HepG2 (cell line): ENCODE measurements around the gene AAGAB. TPM values are rescaled to one million over a fixed set of nuclear protein-coding genes. Genes with fewer than 3 reads are reported as not detected.

ENCODE experiments used
- ATF7-NPFF ChIP-seq: sonication (generic); formaldehyde crosslinking; IDR thresholded peaks from 2 replicates; pipeline ENCODE4 v1.8.1; 2023; ENCODE audit warnings: mild to moderate bottlenecking, low read depth, missing genetic modification reagents, moderate library complexity
- FOXK2 ChIP-seq: fragments of 450-650 bp; IDR thresholded peaks from 2 replicates; pipeline ENCODE4 v1.6.1; 2016
- HNF4G ChIP-seq, 2 experiments: sonication (generic) in 1 of 2; formaldehyde crosslinking in 1 of 2; IDR thresholded peaks; 2 replicates each; pipeline versions ENCODE4 v1.4.0 to v1.6.1; 2011 to 2020; ENCODE audit warnings: borderline replicate concordance in 2 of 2, low read depth in 2 of 2, mild to moderate bottlenecking in 2 of 2, low read length in 1 of 2, missing genetic modification reagents in 1 of 2, moderate library complexity in 1 of 2
- POLR2AphosphoS2 ChIP-seq: IDR thresholded peaks from 2 replicates; pipeline ENCODE4 v1.6.1; 2011; ENCODE audit warnings: low read depth, low read length, improper control_type of control experiment
- SIN3B ChIP-seq: fragments of 150-350 bp; IDR thresholded peaks from 2 replicates; pipeline ENCODE4 v1.6.1; 2014; ENCODE audit warnings: low read length
- SP1 ChIP-seq, 2 experiments: fragments of 450-650 bp in 1 of 2; sonication (generic) in 1 of 2; formaldehyde crosslinking in 1 of 2; IDR thresholded peaks; 2 replicates each; pipeline versions ENCODE4 v1.4.0 to v1.6.1; 2016 to 2020; ENCODE audit warnings: missing genetic modification reagents in 1 of 2
- SP2 ChIP-seq: sonication (generic); formaldehyde crosslinking; IDR thresholded peaks from 2 replicates; pipeline ENCODE4 v1.5.1; 2020; ENCODE audit warnings: mild to moderate bottlenecking, missing genetic modification reagents
- SRY ChIP-seq: sonication (generic); formaldehyde crosslinking; IDR thresholded peaks from 2 replicates; pipeline ENCODE4 v1.8.0; 2022; ENCODE audit warnings: mild to moderate bottlenecking, missing genetic modification reagents
- ZBTB21 ChIP-seq: sonication (generic); formaldehyde crosslinking; IDR thresholded peaks from 2 replicates; pipeline ENCODE4 v1.4.0; 2020; ENCODE audit warnings: missing genetic modification reagents
- ZMAT3 ChIP-seq: sonication (generic); formaldehyde crosslinking; conservative IDR thresholded peaks from 2 replicates; pipeline ENCODE4 v1.7.0; 2021; ENCODE audit warnings: missing genetic modification reagents
- ZNF230 ChIP-seq: sonication (generic); formaldehyde crosslinking; IDR thresholded peaks from 2 replicates; pipeline ENCODE4 v1.4.0; 2020; ENCODE audit warnings: mild to moderate bottlenecking, missing genetic modification reagents
- ZNF558 ChIP-seq: sonication (generic); formaldehyde crosslinking; IDR thresholded peaks from 2 replicates; pipeline ENCODE4 v1.9.0; 2022; ENCODE audit warnings: mild to moderate bottlenecking, missing genetic modification reagents, borderline replicate concordance
- ZNF781 ChIP-seq: sonication (generic); formaldehyde crosslinking; IDR thresholded peaks from 2 replicates; pipeline ENCODE4 v1.5.1; 2020; ENCODE audit warnings: borderline replicate concordance, mild to moderate bottlenecking, missing genetic modification reagents; ENCODE audit errors: not compliant biosample characterization
- ZSCAN12 ChIP-seq: sonication (generic); formaldehyde crosslinking; IDR thresholded peaks from 2 replicates; pipeline ENCODE4 v1.9.0; 2021; ENCODE audit warnings: mild to moderate bottlenecking, missing genetic modification reagents
- polyA plus RNA-seq, 8 experiments: library from polyadenylated mRNA; depleted of rRNA in 3 of 8; stranded (reverse) in 7 of 8; unstranded in 1 of 8; fragments of >200 nt; fragmentation: Illumina TruSeq in 4 of 8; extraction: Trizol in 4 of 8; gene quantifications; 2 replicates each; pipeline versions ENCODE4 v1.2.1 to v1.2.3, GENCODE V29; 2011 to 2016; ENCODE audit warnings: low read depth in 4 of 8, missing spikeins in 1 of 8, mixed read lengths in 1 of 8; ENCODE audit not compliant: insufficient read depth in 1 of 8
- total RNA-seq, 5 experiments: library from RNA; depleted of rRNA; stranded (reverse); fragments of >200 nt; fragmentation: Illumina TruSeq; extraction: Trizol; gene quantifications; 2 replicates each; pipeline ENCODE4 v1.2.3, GENCODE V29; 2016; ENCODE audit warnings: low read depth in 1 of 5
- TF ChIP-seq, protein P1 (sequence below): sonication (generic); formaldehyde crosslinking; IDR thresholded peaks from 2 replicates; pipeline ENCODE4 v1.5.1; 2020; ENCODE audit warnings: mild to moderate bottlenecking, missing genetic modification reagents, moderate library complexity
- TF ChIP-seq, protein P2 (sequence below): sonication (generic); formaldehyde crosslinking; IDR thresholded peaks from 2 replicates; pipeline ENCODE4 v1.5.0; 2020; ENCODE audit warnings: missing genetic modification reagents
- TF ChIP-seq, protein P3 (sequence below): sonication (generic); formaldehyde crosslinking; IDR thresholded peaks from 2 replicates; pipeline ENCODE4 v1.4.0; 2020; ENCODE audit warnings: missing genetic modification reagents
- TF ChIP-seq, protein P4 (sequence below): sonication (generic); formaldehyde crosslinking; IDR thresholded peaks from 2 replicates; pipeline ENCODE4 v1.4.0; 2020; ENCODE audit warnings: mild to moderate bottlenecking, missing genetic modification reagents
- TF ChIP-seq, protein P5 (sequence below): IDR thresholded peaks from 2 replicates; pipeline ENCODE4 v1.6.1; 2016; ENCODE audit warnings: low read depth, borderline replicate concordance

The AAGAB gene
- total and polyA plus RNA-seq, 2 of the 13 experiments (the other 11 are each of a cell fraction or from before 2014, with no cell fraction given), result 8.0 to 34.9 TPM

DNA sequence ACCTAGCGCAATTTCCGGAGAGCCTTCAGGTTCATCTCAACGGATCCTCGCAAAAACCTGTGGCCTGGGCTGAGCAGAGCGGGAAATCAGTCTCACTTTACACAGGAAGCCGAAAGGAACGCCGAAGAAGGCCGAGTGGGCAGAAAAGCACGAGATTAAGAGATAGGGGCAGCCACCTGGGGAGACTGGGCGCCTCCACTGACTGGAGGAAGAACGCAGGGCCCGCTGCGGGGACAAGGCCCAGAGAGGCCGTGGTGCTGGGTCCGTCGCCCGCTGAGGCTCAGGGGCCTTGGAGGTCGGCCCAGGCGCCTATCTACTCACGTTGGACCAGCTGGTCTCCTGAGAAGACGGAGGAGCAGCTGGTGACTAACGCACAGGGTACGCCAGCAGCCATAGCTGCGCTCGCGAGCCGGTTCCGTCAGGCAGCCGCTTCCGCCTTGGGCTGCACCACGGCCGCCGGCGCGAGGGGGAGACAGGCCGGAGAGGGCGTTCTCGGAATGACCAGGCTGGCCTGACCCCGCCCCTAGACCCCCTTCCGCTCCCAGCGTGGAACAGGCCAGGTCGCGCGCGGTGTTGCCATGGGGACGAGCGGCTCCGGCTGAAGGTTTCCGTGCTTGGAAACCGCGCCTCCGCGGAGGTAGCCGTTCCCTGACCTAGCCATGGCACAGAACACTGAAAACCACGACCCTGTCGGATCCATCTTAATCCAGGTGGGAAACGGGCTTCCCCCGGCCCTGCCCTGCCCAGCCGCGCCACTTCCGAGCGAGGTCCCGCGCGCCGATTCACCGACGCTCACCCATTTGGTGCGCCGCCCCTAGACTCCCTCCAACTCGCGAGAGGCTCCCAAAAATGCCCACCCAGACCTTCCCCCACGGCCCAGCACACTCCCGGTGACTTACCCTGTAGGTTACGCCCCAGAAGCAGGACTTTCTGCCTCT lies at the start of gene AAGAB, which contains the start of gene IQCH (continued):
- TF ChIP-seq, protein P1, sequence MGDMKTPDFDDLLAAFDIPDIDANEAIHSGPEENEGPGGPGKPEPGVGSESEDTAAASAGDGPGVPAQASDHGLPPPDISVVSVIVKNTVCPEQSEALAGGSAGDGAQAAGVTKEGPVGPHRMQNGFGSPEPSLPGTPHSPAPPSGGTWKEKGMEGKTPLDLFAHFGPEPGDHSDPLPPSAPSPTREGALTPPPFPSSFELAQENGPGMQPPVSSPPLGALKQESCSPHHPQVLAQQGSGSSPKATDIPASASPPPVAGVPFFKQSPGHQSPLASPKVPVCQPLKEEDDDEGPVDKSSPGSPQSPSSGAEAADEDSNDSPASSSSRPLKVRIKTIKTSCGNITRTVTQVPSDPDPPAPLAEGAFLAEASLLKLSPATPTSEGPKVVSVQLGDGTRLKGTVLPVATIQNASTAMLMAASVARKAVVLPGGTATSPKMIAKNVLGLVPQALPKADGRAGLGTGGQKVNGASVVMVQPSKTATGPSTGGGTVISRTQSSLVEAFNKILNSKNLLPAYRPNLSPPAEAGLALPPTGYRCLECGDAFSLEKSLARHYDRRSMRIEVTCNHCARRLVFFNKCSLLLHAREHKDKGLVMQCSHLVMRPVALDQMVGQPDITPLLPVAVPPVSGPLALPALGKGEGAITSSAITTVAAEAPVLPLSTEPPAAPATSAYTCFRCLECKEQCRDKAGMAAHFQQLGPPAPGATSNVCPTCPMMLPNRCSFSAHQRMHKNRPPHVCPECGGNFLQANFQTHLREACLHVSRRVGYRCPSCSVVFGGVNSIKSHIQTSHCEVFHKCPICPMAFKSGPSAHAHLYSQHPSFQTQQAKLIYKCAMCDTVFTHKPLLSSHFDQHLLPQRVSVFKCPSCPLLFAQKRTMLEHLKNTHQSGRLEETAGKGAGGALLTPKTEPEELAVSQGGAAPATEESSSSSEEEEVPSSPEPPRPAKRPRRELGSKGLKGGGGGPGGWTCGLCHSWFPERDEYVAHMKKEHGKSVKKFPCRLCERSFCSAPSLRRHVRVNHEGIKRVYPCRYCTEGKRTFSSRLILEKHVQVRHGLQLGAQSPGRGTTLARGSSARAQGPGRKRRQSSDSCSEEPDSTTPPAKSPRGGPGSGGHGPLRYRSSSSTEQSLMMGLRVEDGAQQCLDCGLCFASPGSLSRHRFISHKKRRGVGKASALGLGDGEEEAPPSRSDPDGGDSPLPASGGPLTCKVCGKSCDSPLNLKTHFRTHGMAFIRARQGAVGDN (CRISPR knock-in tag), result peak; percentile 84
- TF ChIP-seq ZNF558 (CRISPR knock-in tag), result peak; percentile 50; the same call in 1 of the 2 replicates
- TF ChIP-seq, protein P2, sequence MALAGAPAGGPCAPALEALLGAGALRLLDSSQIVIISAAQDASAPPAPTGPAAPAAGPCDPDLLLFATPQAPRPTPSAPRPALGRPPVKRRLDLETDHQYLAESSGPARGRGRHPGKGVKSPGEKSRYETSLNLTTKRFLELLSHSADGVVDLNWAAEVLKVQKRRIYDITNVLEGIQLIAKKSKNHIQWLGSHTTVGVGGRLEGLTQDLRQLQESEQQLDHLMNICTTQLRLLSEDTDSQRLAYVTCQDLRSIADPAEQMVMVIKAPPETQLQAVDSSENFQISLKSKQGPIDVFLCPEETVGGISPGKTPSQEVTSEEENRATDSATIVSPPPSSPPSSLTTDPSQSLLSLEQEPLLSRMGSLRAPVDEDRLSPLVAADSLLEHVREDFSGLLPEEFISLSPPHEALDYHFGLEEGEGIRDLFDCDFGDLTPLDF (CRISPR knock-in tag), result peak; percentile 40; the same call in 1 of the 2 replicates
- TF ChIP-seq, protein P3, sequence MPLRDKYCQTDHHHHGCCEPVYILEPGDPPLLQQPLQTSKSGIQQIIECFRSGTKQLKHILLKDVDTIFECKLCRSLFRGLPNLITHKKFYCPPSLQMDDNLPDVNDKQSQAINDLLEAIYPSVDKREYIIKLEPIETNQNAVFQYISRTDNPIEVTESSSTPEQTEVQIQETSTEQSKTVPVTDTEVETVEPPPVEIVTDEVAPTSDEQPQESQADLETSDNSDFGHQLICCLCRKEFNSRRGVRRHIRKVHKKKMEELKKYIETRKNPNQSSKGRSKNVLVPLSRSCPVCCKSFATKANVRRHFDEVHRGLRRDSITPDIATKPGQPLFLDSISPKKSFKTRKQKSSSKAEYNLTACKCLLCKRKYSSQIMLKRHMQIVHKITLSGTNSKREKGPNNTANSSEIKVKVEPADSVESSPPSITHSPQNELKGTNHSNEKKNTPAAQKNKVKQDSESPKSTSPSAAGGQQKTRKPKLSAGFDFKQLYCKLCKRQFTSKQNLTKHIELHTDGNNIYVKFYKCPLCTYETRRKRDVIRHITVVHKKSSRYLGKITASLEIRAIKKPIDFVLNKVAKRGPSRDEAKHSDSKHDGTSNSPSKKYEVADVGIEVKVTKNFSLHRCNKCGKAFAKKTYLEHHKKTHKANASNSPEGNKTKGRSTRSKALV (CRISPR knock-in tag), result peak; percentile 79; the same call in 1 of the 2 replicates
- TF ChIP-seq ZMAT3, result 0 out of 2 replicates have a peak, but pooled peaks have one; percentile 19
- TF ChIP-seq ZSCAN12 (CRISPR knock-in tag), result peak; percentile 81; the same call in 1 of the 2 replicates
- peak; percentile 46; the same call in 1 of the 2 replicates for TF ChIP-seq SRY (CRISPR knock-in tag)
- TF ChIP-seq, protein P4, sequence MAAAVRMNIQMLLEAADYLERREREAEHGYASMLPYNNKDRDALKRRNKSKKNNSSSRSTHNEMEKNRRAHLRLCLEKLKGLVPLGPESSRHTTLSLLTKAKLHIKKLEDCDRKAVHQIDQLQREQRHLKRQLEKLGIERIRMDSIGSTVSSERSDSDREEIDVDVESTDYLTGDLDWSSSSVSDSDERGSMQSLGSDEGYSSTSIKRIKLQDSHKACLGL (CRISPR knock-in tag), result peak; percentile 49; the same call in 1 of the 2 replicates
- peak; percentile 56 for TF ChIP-seq SP2 (CRISPR knock-in tag)
- TF ChIP-seq, protein P5, sequence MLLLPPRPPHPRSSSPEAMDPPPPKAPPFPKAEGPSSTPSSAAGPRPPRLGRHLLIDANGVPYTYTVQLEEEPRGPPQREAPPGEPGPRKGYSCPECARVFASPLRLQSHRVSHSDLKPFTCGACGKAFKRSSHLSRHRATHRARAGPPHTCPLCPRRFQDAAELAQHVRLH (CRISPR knock-in tag), result peak; percentile 96
- TF ChIP-seq ZBTB21 (CRISPR knock-in tag), result no peak
- TF ChIP-seq ATF7-NPFF (CRISPR knock-in tag), result peak; percentile 84
- TF ChIP-seq HNF4G (IDR thresholded peaks at IDR 0.05; ENCODE audit: borderline replicate concordance, low read depth, low read length), result 0 out of 2 replicates have a peak, but pooled peaks have one; percentile 10
- TF ChIP-seq HNF4G (CRISPR knock-in tag; IDR thresholded peaks at IDR 0.05; ENCODE audit: borderline replicate concordance, low read depth), result peak; percentile 39; the same call in 1 of the 2 replicates
- TF ChIP-seq SP1 (IDR thresholded peaks at IDR 0.05), result peak; percentile 96
- TF ChIP-seq SP1 (CRISPR knock-in tag; IDR thresholded peaks at IDR 0.05), result peak; percentile 100
- TF ChIP-seq ZNF230, result 0 out of 2 replicates have a peak, but pooled peaks have one; percentile 21
- peak; percentile 70 for TF ChIP-seq ZNF781
- TF ChIP-seq POLR2AphosphoS2, result no peak
- peak; percentile 64 for TF ChIP-seq SIN3B
- peak; percentile 98 for TF ChIP-seq FOXK2
